Transverse colon (tissue), 4 donors: Measurements from ENCODE around the gene PABPN1L. TPM values are rescaled to one million over a fixed set of nuclear protein-coding genes. Genes with fewer than 3 reads are reported as not detected.

ENCODE experiments used
- DNase-seq: peaks from one replicate; pipeline ENCODE4 v3.0.0-alpha.2; 2019
- H3K27ac ChIP-seq, 4 donors: fragments of 200-600 bp; sonication (generic); 2 replicates each; pipeline ENCODE4 v1.5.1; 2016 to 2018; ENCODE audit warnings: inconsistent platforms in 4 of 4
- H3K27me3 ChIP-seq: fragments of 200-600 bp; sonication (generic); 2 replicates; pipeline ENCODE4 v1.5.1; 2017; ENCODE audit warnings: inconsistent platforms
- H3K36me3 ChIP-seq, 4 donors: fragments of 200-600 bp; sonication (generic); 2 replicates each; pipeline ENCODE4 v1.5.1; 2017 to 2019; ENCODE audit warnings: inconsistent platforms in 4 of 4
- H3K4me1 ChIP-seq, 4 donors: fragments of 200-600 bp; sonication (generic); 2 replicates each; pipeline ENCODE4 v1.5.1; 2017 to 2020; ENCODE audit warnings: inconsistent platforms in 4 of 4
- H3K4me3 ChIP-seq, 4 donors: fragments of 200-600 bp; sonication (generic); 1 replicate in 1 of 4; 2 replicates in 3 of 4; pipeline versions ENCODE4 v1.5.1 to v1.6.1; 2017 to 2019; ENCODE audit warnings: inconsistent platforms in 4 of 4
- H3K9me3 ChIP-seq, 2 donors: fragments of 200-600 bp; sonication (generic); 2 replicates each; pipeline ENCODE4 v1.5.1; 2017 to 2019; ENCODE audit warnings: inconsistent platforms in 2 of 2
- EP300 ChIP-seq: sonication (generic); formaldehyde crosslinking; IDR thresholded peaks from one replicate; pipeline ENCODE4 v1.6.1; 2017; ENCODE audit warnings: antibody characterized with exemption, low read depth
- POLR2A ChIP-seq: fragments of 450-650 bp; IDR thresholded peaks from one replicate; pipeline ENCODE4 v1.6.1; 2016; ENCODE audit warnings: antibody characterized with exemption, mild to moderate bottlenecking, moderate library complexity
- POLR2AphosphoS5 ChIP-seq, 3 donors: sonication (generic); formaldehyde crosslinking; IDR thresholded peaks; one replicate each; pipeline ENCODE4 v1.6.1; 2016; ENCODE audit warnings: antibody characterized with exemption in 3 of 3
- WGBS, 2 donors: methylation state at CpG; one replicate each; pipeline ENCODE4 v1.1.5; 2018; ENCODE audit warnings: low coverage in 1 of 2; 5-methylcytosine and 5-hydroxymethylcytosine counted together
- in situ Hi-C, 4 donors: fragments of 200-750 bp; cut with MboI; loops; one replicate each; pipeline versions ENCODE4 v1.15.0 to v1.15.1; 2017; ENCODE audit warnings: low sequenced_read_pairs in 3 of 4, low pct_ligation_motif_present in 1 of 4, low pct_unique_long_range_greater_than_20kb in 1 of 4
- intact Hi-C: fragments of 100-400 bp; cut with DNase I; formaldehyde crosslinking; loops from one replicate; pipeline ENCODE4 v1.15.1; 2023; ENCODE audit warnings: low total_unique reads
- total RNA-seq, 4 donors: library from RNA; depleted of rRNA; stranded (reverse); fragments of >200 nt; gene quantifications; one replicate each; pipeline ENCODE4 v1.1.0, GENCODE V29; 2016
- TF ChIP-seq, protein P1 (sequence below), 5 experiments: fragments of 200-600 bp in 3 of 5; fragments of 450-650 bp in 2 of 5; sonication (generic) in 3 of 5; IDR thresholded peaks; 1 replicate in 2 of 5; 2 replicates in 3 of 5; pipeline ENCODE4 v1.5.1; 2016 to 2017; ENCODE audit warnings: antibody characterized with exemption in 5 of 5, inconsistent platforms in 3 of 5, mild to moderate bottlenecking in 2 of 5, moderate library complexity in 1 of 5

PABPN1L gene
- total RNA-seq, 4 donors from 2014 or later, result not detected

- H3K36me3 ChIP-seq, result no peaks in the 10 kb centered on the region
- TF ChIP-seq POLR2AphosphoS5 (IDR thresholded peaks at IDR 0.05), result no peak
- TF ChIP-seq POLR2A, result no peak
- TF ChIP-seq EP300, result no peak
- TF ChIP-seq, protein P1, sequence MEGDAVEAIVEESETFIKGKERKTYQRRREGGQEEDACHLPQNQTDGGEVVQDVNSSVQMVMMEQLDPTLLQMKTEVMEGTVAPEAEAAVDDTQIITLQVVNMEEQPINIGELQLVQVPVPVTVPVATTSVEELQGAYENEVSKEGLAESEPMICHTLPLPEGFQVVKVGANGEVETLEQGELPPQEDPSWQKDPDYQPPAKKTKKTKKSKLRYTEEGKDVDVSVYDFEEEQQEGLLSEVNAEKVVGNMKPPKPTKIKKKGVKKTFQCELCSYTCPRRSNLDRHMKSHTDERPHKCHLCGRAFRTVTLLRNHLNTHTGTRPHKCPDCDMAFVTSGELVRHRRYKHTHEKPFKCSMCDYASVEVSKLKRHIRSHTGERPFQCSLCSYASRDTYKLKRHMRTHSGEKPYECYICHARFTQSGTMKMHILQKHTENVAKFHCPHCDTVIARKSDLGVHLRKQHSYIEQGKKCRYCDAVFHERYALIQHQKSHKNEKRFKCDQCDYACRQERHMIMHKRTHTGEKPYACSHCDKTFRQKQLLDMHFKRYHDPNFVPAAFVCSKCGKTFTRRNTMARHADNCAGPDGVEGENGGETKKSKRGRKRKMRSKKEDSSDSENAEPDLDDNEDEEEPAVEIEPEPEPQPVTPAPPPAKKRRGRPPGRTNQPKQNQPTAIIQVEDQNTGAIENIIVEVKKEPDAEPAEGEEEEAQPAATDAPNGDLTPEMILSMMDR (IDR thresholded peaks at IDR 0.05), result no peak
- in situ Hi-C loops (no loop called here), intact Hi-C loops (no loop called here)
- H3K27me3 ChIP-seq, result peaks cover 15% of the 10 kb centered on the region
- no peak overlapping the region for H3K4me3 ChIP-seq
- H3K4me1 ChIP-seq, result peaks cover 0 to 17% (median 15%) of the 10 kb centered on the region in 4 donors
- no peak overlapping the region for H3K27ac ChIP-seq
- WGBS, 2 donors, result 45% methylated on average over 34 of the region's 36 CpGs; no CpG with 5 or more reads in 1 of the 2 donors
- H3K9me3 ChIP-seq, result no peaks in the 10 kb centered on the region
- no peak for DNase-seq
Observed at GRCh38 chr16:88880226-88881006, 14.0 kb upstream of the PABPN1L start.

- peaks cover 15% of the 10 kb centered on the region for H3K27me3 ChIP-seq
- no peaks in the 10 kb centered on the region for H3K36me3 ChIP-seq
- in situ Hi-C loops (no loop called here), intact Hi-C loops (no loop called here)
- no peaks in the 10 kb centered on the region for H3K9me3 ChIP-seq
- TF ChIP-seq EP300 (no peak), POLR2A (no peak), POLR2AphosphoS5 (IDR thresholded peaks at IDR 0.05) (no peak)
- TF ChIP-seq, protein P1 (IDR thresholded peaks at IDR 0.05), result no peak
- H3K4me3 ChIP-seq, result no peak overlapping the region
- peaks cover 0 to 17% (median 15%) of the 10 kb centered on the region in 4 donors for H3K4me1 ChIP-seq
- no peak for DNase-seq
- H3K27ac ChIP-seq, result no peak overlapping the region
- 70% methylated on average over 11 of the region's 11 CpGs; no CpG with 5 or more reads in 1 of the 2 donors for WGBS, 2 donors
Observed at GRCh38 chr16:88879788-88880055, 13.3 kb upstream of the PABPN1L start.

GRCh38 chr16:88878967-88879787 is 12.7 kb upstream of the PABPN1L start:
- TF ChIP-seq POLR2A (no peak), POLR2AphosphoS5 (IDR thresholded peaks at IDR 0.05) (no peak), EP300 (no peak)
- TF ChIP-seq, protein P1 (IDR thresholded peaks at IDR 0.05), result no peak
- peaks cover 15% of the 10 kb centered on the region for H3K27me3 ChIP-seq
- DNase-seq, result no peak
- peaks cover 0 to 17% (median 15%) of the 10 kb centered on the region in 4 donors for H3K4me1 ChIP-seq
- no peak overlapping the region for H3K4me3 ChIP-seq
- no peaks in the 10 kb centered on the region for H3K9me3 ChIP-seq
- no peak overlapping the region for H3K27ac ChIP-seq
- 82 to 95% methylated on average over 16 to 45 of the region's 45 CpGs for WGBS, 2 donors
- in situ Hi-C loops, result no loop called here
- no peaks in the 10 kb centered on the region for H3K36me3 ChIP-seq
- intact Hi-C loops, result no loop called here

- no peak overlapping the region for H3K4me3 ChIP-seq
- peaks cover 15% of the 10 kb centered on the region for H3K27me3 ChIP-seq
- H3K4me1 ChIP-seq, result peaks cover 0 to 17% (median 15%) of the 10 kb centered on the region in 4 donors
- DNase-seq, result no peak
- no peak for TF ChIP-seq EP300
- TF ChIP-seq, protein P1 (IDR thresholded peaks at IDR 0.05), result no peak
- TF ChIP-seq POLR2AphosphoS5 (IDR thresholded peaks at IDR 0.05), result no peak
- TF ChIP-seq POLR2A, result no peak
- 91 to 92% methylated on average over 6 to 19 of the region's 20 CpGs for WGBS, 2 donors
- intact Hi-C loops, result no loop called here
- in situ Hi-C loops, result no loop called here
- no peaks in the 10 kb centered on the region for H3K36me3 ChIP-seq
- no peaks in the 10 kb centered on the region for H3K9me3 ChIP-seq
- H3K27ac ChIP-seq, result no peak overlapping the region
Observed at GRCh38 chr16:88878356-88878755, 11.9 kb upstream of the PABPN1L start.
